GM18499 (cell line): ENCODE measurements around the gene LSG1.
"Not testable (repeated sequence)": the region's sequence is repeated elsewhere in the genome, so short reads cannot be mapped to it uniquely, and the experiment has no call there.

Experiments
- ATAC-seq: cut with Tn5 transposase; IDR thresholded peaks from one replicate; pipeline ENCODE4 v1.9.1; 2021; ENCODE audit warnings: moderate number of reproducible peaks; ENCODE audit not compliant: insufficient read depth, unreplicated experiment

LSG1 gene

GRCh38 chr3:194659778-194660177 lies 12.2 kb downstream of the LSG1 start:
- no peak for ATAC-seq

- ATAC-seq, result no peak
Measured at GRCh38 chr3:194658477-194659242, 13.3 kb downstream of the LSG1 start.

GRCh38 chr3:194657439-194657838 lies 14.6 kb downstream of the LSG1 start:
- ATAC-seq, result no peak

- peak; percentile 74 for ATAC-seq
Measured at GRCh38 chr3:194654443-194654842, 17.5 kb downstream of the LSG1 start.

GRCh38 chr3:194647747-194648146 lies 24.2 kb downstream of the LSG1 start:
- ATAC-seq, result no peak

GRCh38 chr3:194642769-194643168 lies 29.2 kb downstream of the LSG1 start:
- no peak for ATAC-seq

- ATAC-seq, result no peak
Measured at GRCh38 chr3:194640829-194641228, 31.2 kb downstream of the LSG1 start.

GRCh38 chr3:194638991-194639605 lies 32.9 kb downstream of the LSG1 start:
- ATAC-seq, result no peak

GRCh38 chr3:194637541-194638400 lies 34.2 kb downstream of the LSG1 start:
- no peak for ATAC-seq

GRCh38 chr3:194637066-194637465 lies 34.9 kb downstream of the LSG1 start:
- no peak for ATAC-seq

- no peak for ATAC-seq
Measured at GRCh38 chr3:194633349-194634004, 38.5 kb downstream of the LSG1 start, which contains the start of gene TMEM44. TMEM44 (minus strand) TSS chr3:194633419; CDS start chr3:194633215, 204 bp downstream.

- ATAC-seq, result no peak
Measured at GRCh38 chr3:194632809-194633348, 39.1 kb downstream of the LSG1 start.

GRCh38 chr3:194632226-194632808 lies 39.7 kb downstream of the LSG1 start:
- no peak for ATAC-seq

- ATAC-seq, result no peak
Measured at GRCh38 chr3:194631696-194632095, 40.3 kb downstream of the LSG1 start.

- ATAC-seq, result not testable (repeated sequence)
Measured at GRCh38 chr3:194630681-194631080, 41.3 kb downstream of the LSG1 start.

GRCh38 chr3:194624956-194625355 lies 47.0 kb downstream of the LSG1 start:
- no peak for ATAC-seq

GRCh38 chr3:194623449-194624290 lies 48.3 kb downstream of the LSG1 start:
- ATAC-seq, result no peak

- ATAC-seq, result no peak
Measured at GRCh38 chr3:194622621-194623340, 49.2 kb downstream of the LSG1 start.
